ENCODE results near the gene DDX28. TPM values are rescaled to one million over a fixed set of nuclear protein-coding genes. Genes with fewer than 3 reads are reported as not detected.
"Not testable (repeated sequence)": the region's sequence is repeated elsewhere in the genome, so short reads cannot be mapped to it uniquely, and the experiment has no call there.

DDX28 gene
- total and polyA plus RNA-seq, 2 experiments from 2014 or later: 12.2 to 23.8 TPM

DNA sequence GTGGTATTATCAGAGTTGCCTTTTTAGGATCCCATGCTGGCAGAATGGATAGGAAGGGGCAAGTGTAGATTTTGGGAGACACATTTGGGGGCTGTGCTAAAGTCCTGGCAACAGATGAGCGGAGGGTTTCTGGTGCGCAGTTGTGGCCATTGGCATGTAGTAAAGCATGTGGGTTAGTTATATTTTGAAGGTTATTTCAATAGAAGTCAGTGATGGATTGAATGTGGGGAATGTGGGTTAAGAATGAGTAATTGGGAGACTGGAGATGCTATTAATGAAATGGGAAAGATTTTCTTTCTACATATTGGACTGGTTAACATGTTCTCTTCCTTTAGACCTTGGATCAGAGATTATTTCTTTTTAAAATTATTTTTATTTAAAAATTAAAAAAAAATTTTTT is 10.1 kb upstream of the DDX28 start (continued):
- TF ChIP-seq, protein P1, sequence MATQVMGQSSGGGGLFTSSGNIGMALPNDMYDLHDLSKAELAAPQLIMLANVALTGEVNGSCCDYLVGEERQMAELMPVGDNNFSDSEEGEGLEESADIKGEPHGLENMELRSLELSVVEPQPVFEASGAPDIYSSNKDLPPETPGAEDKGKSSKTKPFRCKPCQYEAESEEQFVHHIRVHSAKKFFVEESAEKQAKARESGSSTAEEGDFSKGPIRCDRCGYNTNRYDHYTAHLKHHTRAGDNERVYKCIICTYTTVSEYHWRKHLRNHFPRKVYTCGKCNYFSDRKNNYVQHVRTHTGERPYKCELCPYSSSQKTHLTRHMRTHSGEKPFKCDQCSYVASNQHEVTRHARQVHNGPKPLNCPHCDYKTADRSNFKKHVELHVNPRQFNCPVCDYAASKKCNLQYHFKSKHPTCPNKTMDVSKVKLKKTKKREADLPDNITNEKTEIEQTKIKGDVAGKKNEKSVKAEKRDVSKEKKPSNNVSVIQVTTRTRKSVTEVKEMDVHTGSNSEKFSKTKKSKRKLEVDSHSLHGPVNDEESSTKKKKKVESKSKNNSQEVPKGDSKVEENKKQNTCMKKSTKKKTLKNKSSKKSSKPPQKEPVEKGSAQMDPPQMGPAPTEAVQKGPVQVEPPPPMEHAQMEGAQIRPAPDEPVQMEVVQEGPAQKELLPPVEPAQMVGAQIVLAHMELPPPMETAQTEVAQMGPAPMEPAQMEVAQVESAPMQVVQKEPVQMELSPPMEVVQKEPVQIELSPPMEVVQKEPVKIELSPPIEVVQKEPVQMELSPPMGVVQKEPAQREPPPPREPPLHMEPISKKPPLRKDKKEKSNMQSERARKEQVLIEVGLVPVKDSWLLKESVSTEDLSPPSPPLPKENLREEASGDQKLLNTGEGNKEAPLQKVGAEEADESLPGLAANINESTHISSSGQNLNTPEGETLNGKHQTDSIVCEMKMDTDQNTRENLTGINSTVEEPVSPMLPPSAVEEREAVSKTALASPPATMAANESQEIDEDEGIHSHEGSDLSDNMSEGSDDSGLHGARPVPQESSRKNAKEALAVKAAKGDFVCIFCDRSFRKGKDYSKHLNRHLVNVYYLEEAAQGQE (IDR thresholded peaks at IDR 0.05; ENCODE audit: unreplicated experiment): no peak
- TF ChIP-seq, protein P2, sequence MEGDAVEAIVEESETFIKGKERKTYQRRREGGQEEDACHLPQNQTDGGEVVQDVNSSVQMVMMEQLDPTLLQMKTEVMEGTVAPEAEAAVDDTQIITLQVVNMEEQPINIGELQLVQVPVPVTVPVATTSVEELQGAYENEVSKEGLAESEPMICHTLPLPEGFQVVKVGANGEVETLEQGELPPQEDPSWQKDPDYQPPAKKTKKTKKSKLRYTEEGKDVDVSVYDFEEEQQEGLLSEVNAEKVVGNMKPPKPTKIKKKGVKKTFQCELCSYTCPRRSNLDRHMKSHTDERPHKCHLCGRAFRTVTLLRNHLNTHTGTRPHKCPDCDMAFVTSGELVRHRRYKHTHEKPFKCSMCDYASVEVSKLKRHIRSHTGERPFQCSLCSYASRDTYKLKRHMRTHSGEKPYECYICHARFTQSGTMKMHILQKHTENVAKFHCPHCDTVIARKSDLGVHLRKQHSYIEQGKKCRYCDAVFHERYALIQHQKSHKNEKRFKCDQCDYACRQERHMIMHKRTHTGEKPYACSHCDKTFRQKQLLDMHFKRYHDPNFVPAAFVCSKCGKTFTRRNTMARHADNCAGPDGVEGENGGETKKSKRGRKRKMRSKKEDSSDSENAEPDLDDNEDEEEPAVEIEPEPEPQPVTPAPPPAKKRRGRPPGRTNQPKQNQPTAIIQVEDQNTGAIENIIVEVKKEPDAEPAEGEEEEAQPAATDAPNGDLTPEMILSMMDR (conservative IDR thresholded peaks at IDR 0.05; ENCODE audit: low read depth in 2 of 2): no peak
- TF ChIP-seq EZH2 (IDR thresholded peaks at IDR 0.05; ENCODE audit: low read depth, unreplicated experiment): no peak
- no peak for TF ChIP-seq NANOG (IDR thresholded peaks at IDR 0.05; ENCODE audit: borderline replicate concordance)
- TF ChIP-seq ZNF331 (CRISPR knock-in tag; IDR thresholded peaks at IDR 0.05; ENCODE audit: low read depth): no peak
- TF ChIP-seq, protein P3, sequence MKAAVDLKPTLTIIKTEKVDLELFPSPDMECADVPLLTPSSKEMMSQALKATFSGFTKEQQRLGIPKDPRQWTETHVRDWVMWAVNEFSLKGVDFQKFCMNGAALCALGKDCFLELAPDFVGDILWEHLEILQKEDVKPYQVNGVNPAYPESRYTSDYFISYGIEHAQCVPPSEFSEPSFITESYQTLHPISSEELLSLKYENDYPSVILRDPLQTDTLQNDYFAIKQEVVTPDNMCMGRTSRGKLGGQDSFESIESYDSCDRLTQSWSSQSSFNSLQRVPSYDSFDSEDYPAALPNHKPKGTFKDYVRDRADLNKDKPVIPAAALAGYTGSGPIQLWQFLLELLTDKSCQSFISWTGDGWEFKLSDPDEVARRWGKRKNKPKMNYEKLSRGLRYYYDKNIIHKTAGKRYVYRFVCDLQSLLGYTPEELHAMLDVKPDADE (IDR thresholded peaks at IDR 0.05): no peak
- no peak for TF ChIP-seq STAT1 (IDR thresholded peaks at IDR 0.05; ENCODE audit: unreplicated experiment)
- TF ChIP-seq EZH2phosphoT487 (IDR thresholded peaks at IDR 0.05; ENCODE audit: unreplicated experiment): no peak
- no peak for TF ChIP-seq JUNB (IDR thresholded peaks at IDR 0.05; ENCODE audit: unreplicated experiment)
- no peak for TF ChIP-seq CREB1 (CRISPR knock-in tag; IDR thresholded peaks at IDR 0.05; ENCODE audit: low read depth)

DNA sequence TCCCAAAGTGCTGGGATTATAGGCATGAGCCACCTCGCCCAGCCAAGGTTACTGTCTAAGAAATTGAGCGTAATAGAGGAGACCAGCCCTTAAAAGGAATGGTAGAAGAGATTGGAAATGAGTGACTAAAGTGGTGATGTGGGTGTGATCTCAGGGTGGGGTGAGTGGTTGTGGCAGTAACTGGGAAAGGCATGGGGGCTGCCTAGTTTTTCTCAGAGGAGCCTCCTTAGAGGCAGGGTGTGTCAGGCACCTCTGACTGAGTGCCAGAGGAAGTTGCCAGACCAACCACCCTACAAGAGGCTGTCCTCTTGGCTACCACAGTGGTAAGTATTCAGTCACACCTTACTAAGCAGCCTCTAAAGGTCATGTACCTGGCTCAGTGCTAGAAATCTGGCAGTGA is 8.9 kb upstream of the DDX28 start:
- H3K27me3 ChIP-seq (ENCODE audit: insufficient read depth): no peaks in the 10 kb centered on the region
- no peaks in the 10 kb centered on the region for H3F3A ChIP-seq (replicated peaks; ENCODE audit: low read depth)
- no peaks in the 10 kb centered on the region for H3K27me3 Mint-ChIP-seq (ENCODE audit: insufficient read depth, low read depth, poor library complexity)
- no peak overlapping the region for H3K4me3 ChIP-seq
- H3K4me3 Mint-ChIP-seq: no peak overlapping the region
- no peak overlapping the region for H2AFZ ChIP-seq
- H3K36me3 ChIP-seq (ENCODE audit: insufficient read depth): no peaks in the 10 kb centered on the region
- H3K9me3 Mint-ChIP-seq: no peaks in the 10 kb centered on the region
- H3K79me2 ChIP-seq (replicated peaks; ENCODE audit: insufficient read depth): no peaks in the 10 kb centered on the region
- DNase-seq (ENCODE audit: low spot score) (peak; percentile 8), ATAC-seq (no peak)
- H3K4me2 ChIP-seq: no peak overlapping the region
- no peak overlapping the region for H3K27ac ChIP-seq (ENCODE audit: low read depth)
- no peaks in the 10 kb centered on the region for H3K9me2 ChIP-seq (ENCODE audit: insufficient read depth)
- no peak overlapping the region for H3K27ac Mint-ChIP-seq
- peaks cover 16% of the 10 kb centered on the region for H3K36me3 Mint-ChIP-seq (ENCODE audit: low read depth)
- TF ChIP-seq JUNB (IDR thresholded peaks at IDR 0.05; ENCODE audit: unreplicated experiment): no peak
- TF ChIP-seq NANOG (IDR thresholded peaks at IDR 0.05; ENCODE audit: borderline replicate concordance): no peak
- TF ChIP-seq, protein P2 (conservative IDR thresholded peaks at IDR 0.05; ENCODE audit: low read depth in 2 of 2): no peak
- TF ChIP-seq POLR2AphosphoS5 (IDR thresholded peaks at IDR 0.05; ENCODE audit: low read depth): no peak
- no peak for TF ChIP-seq CREB1 (CRISPR knock-in tag; IDR thresholded peaks at IDR 0.05; ENCODE audit: low read depth)
- no peaks in the 10 kb centered on the region for H3K4me1 Mint-ChIP-seq
- H3K4me1 ChIP-seq (ENCODE audit: insufficient read depth): no peaks in the 10 kb centered on the region
- H4K20me1 ChIP-seq (replicated peaks; ENCODE audit: insufficient read depth): no peaks in the 10 kb centered on the region; the same call in 1 of the 2 replicates

DNA sequence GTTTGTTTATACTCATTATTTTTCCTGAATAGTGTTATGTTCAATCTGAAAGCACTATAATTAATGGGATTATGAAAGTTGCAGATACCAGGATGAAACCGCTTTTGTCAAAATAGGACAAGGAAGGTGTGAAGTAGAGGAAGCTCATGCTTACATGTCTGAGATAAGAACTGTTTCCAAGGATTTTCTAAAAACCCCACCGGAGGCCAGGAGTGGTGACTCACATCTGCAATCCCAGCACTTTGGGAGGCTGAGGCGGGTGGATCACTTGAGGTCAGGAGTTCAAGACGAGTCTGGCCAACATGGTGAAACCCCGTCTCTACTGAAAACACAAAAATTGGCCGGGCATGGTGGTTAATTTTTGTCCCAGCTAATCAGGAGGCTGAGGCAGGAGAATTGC is 7.1 kb upstream of the DDX28 start:
- H3K36me3 ChIP-seq (ENCODE audit: insufficient read depth); H3K9me2 ChIP-seq (ENCODE audit: insufficient read depth); ATAC-seq; H3K4me1 Mint-ChIP-seq; H3K27ac ChIP-seq (ENCODE audit: low read depth); H3K79me2 ChIP-seq (replicated peaks; ENCODE audit: insufficient read depth); H3K4me3 ChIP-seq; H3K4me1 ChIP-seq (ENCODE audit: insufficient read depth); DNase-seq (ENCODE audit: low spot score); H3F3A ChIP-seq (replicated peaks; ENCODE audit: low read depth); H3K27ac Mint-ChIP-seq; H3K4me3 Mint-ChIP-seq; H3K27me3 Mint-ChIP-seq (ENCODE audit: insufficient read depth, low read depth, poor library complexity); H3K27me3 ChIP-seq (ENCODE audit: insufficient read depth); H2AFZ ChIP-seq; H3K4me2 ChIP-seq; H3K9me3 Mint-ChIP-seq; H4K20me1 ChIP-seq (replicated peaks; ENCODE audit: insufficient read depth): not testable (repeated sequence)
- H3K36me3 Mint-ChIP-seq (ENCODE audit: low read depth): peaks cover 24% of the 10 kb centered on the region

Measured in GM23338 (cell line).